GM18520 (cell line): ENCODE data around the gene NADSYN1.

Experiments used
- ATAC-seq: cut with Tn5 transposase; IDR thresholded peaks from one replicate; pipeline ENCODE4 v1.9.1; 2021; ENCODE audit not compliant: unreplicated experiment

The NADSYN1 gene

DNA sequence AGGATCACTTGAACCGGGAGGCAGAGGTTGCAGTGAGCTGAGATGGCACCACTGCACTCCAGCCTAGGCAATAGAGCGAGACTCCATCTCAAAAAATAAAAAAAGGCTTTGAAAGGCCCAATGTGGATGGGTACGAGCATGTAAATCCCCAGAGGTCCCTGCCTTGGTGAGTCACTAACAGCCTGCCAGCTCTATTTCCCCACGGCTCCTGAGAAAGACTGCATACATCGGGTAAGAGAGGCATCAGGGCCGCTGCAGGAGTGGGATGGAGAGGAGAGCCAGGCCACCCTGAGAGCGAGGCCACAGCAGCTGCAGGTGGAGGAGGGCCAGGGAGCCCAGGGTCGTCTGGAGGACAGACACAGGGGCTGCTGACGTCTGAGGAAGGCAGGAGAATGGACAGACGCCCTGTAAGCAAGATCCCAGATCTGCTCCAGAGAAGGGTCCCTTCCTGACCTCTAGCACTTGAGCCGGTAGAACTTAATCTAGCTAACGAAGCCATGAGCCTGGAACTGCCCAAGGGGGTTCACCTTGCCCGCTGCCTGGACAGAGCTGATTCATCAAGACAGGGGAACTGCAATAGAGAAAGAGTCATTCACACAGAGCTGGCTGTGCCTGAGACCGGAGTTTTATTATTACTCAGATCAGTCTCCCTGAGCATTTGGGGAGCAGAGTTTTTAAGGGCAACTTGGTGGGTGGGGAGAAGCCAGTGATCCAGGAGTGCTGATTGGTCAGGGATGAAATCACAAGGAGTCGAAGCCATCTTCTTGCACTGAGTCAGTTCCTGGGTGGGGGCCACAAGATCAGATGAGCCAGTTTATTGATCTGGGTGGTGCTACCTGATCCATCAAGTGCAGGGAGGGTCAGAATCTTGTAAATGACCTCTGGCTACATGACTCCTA lies 90.1 kb downstream of the NADSYN1 start:
- no peak for ATAC-seq

DNA sequence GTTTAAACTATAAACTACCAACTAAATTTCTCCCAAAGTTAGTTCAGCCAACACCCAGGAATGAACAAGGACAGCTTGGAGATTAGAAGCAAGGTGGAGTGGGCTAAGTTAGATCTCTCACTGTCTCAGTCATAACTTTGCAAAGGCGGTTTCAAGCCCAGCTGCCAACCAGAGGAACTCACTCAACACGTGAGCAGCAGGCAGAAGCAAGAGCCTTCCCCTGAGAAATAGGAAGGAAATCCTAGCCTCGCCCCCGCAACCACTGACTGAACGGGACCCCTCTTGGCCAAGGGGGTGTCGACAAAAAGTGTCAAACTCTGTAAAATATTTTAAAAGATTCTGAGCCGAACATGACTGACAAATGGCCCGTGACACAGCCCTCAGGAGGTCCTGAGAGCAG lies 90.9 kb downstream of the NADSYN1 start:
- no peak for ATAC-seq

DNA sequence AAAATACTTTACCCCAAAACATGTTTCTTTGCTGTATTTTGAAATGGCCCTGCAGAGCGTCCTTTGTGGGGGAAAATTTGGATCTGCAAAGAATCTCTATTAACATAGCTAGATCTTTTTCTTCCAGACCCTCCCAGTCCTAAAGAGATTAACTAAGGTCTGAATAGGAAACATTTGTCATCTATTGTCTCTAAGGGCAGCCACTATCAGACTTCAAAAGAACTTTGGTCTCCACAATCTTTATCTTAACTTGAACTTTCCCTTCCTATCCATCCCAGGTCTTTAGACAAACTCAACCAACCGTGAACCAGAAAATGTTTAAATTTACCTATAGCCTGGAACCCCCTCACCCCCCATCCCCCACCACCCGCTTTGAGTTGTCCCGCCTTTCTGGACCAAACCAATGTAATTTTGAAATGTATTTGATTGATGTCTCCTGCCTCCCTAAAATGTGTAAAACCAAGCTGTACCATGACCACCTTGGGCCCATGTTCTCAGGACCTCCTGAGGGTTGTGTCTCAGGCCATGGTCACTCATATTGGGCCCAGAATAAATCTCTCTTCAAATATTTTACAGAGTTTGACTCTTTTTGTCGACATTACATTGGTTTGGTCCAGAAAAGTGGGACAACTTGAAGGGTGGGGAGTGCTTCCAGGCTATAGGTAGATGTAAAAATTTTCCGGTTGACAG lies 91.7 kb downstream of the NADSYN1 start:
- ATAC-seq, result no peak

DNA sequence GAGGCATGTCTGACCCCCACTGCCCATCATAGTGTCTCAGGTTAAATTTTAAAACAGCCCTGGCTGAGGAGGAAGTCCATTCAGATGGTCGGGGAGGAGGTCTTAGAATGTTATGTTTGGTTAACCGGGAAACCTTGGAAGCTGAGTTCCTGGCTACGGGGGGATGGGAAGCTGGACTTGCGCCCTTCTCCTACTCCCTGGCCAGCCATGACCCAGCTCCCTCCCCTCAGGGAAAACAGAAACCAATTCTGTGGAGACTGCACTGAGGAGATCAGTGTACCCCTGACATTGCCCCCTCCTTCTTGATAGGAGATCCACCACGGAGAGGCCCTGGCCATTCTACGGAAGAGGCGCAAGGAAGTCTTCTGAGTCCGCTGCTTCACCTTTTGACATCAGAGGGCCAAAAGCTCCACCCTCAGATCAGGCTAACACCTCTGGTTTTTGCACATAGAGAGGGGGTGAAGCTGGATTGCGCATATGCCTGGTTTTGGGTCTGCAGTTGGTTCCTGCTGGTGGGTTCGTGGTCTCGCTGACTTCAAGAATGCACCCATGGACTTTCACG lies 92.5 kb downstream of the NADSYN1 start:
- no peak for ATAC-seq

DNA sequence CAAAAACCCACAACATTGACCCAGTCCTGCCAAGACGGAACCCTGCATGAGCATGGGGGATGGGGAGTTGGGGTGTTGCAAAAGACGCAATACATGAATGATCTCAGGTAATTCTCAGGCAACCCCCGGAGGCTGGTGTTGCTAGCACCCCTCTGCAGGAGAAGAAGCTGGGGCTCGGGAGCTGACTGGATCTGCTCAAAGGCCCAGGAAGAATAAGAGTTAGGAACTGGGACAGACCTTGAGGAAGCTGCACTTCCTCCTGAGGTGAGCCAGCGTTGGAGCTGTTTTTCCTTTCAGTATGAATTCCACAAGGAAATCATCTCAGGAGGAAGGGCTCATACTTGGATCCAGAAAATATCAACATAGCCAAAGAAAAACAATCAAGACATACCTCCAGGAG lies 95.1 kb downstream of the NADSYN1 start, which contains the start of gene KRTAP5-9:
Gene KRTAP5-9, plus strand, starts transcription at position 301 of the 400 bp plus-strand sequence. CDS start 238 bp downstream, outside the sequence.
- ATAC-seq, result no peak

DNA sequence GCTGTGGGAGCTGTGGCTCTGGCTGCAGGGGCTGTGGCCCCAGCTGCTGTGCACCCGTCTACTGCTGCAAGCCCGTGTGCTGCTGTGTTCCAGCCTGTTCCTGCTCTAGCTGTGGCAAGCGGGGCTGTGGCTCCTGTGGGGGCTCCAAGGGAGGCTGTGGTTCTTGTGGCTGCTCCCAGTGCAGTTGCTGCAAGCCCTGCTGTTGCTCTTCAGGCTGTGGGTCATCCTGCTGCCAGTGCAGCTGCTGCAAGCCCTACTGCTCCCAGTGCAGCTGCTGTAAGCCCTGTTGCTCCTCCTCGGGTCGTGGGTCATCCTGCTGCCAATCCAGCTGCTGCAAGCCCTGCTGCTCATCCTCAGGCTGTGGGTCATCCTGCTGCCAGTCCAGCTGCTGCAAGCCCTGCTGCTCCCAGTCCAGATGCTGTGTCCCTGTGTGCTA lies 95.7 kb downstream of the NADSYN1 start:
- ATAC-seq, result no peak
